Type B pancreatic cell (in vitro differentiated cells): ENCODE results near the gene ROR1. TPM values are rescaled to one million over a fixed set of nuclear protein-coding genes. Genes with fewer than 3 reads are reported as not detected.

Experiments
- DNase-seq: peaks from one replicate; pipeline ENCODE4 v3.0.0; 2021; ENCODE audit warnings: mixed read lengths; ENCODE audit not compliant: unreplicated experiment; ENCODE audit errors: extremely low spot score
- H3K27ac Mint-ChIP-seq: 2 replicates; pipeline ENCODE4 v1.8.0; 2021; ENCODE audit warnings: mild to moderate bottlenecking, mixed read lengths
- H3K27me3 Mint-ChIP-seq: 2 replicates; pipeline ENCODE4 v1.8.0; 2021; ENCODE audit warnings: mixed read lengths
- H3K36me3 Mint-ChIP-seq: 2 replicates; pipeline ENCODE4 v1.8.0; 2021; ENCODE audit warnings: mixed read lengths
- H3K4me1 Mint-ChIP-seq: one replicate; pipeline ENCODE4 v1.8.0; 2021; ENCODE audit warnings: mixed read lengths; ENCODE audit not compliant: unreplicated experiment
- H3K4me3 Mint-ChIP-seq: 2 replicates; pipeline ENCODE4 v1.8.0; 2021; ENCODE audit warnings: mild to moderate bottlenecking, mixed read lengths
- H3K9me3 Mint-ChIP-seq: 2 replicates; pipeline ENCODE4 v1.8.0; 2021; ENCODE audit warnings: mixed read lengths
- CTCF ChIP-seq: fragments of 200-600 bp; sonication (generic); conservative IDR thresholded peaks from 2 replicates; pipeline ENCODE4 v1.5.0; 2021; ENCODE audit warnings: antibody characterized with exemption, mild to moderate bottlenecking
- total RNA-seq: library from RNA; stranded (reverse); gene quantifications from 2 replicates; pipeline ENCODE4 v1.2.1, GENCODE V29; 2021; ENCODE audit warnings: low replicate concordance

Gene ROR1
- total RNA-seq, 1 donor from 2014 or later, result 32.0 TPM

- Mint-ChIP-seq H3K4me3 (no peak overlapping the region), H3K27ac (no peak overlapping the region), H3K27me3 (no peaks in the 10 kb centered on the region), H3K9me3 (peaks cover 8% of the 10 kb centered on the region), H3K4me1 (peaks cover 51% of the 10 kb centered on the region), H3K36me3 (peaks cover 11% of the 10 kb centered on the region)
- no peak for TF ChIP-seq CTCF
- DNase-seq, result no peak
Measured at GRCh38 chr1:63861052-63861691, 87.4 kb downstream of the ROR1 start.

GRCh38 chr1:63863145-63863544 lies 89.3 kb downstream of the ROR1 start:
- no peaks in the 10 kb centered on the region for H3K9me3 Mint-ChIP-seq
- H3K4me3 Mint-ChIP-seq, result no peak overlapping the region
- TF ChIP-seq CTCF, result no peak
- no peaks in the 10 kb centered on the region for H3K27me3 Mint-ChIP-seq
- H3K27ac Mint-ChIP-seq, result no peak overlapping the region
- H3K36me3 Mint-ChIP-seq, result peaks cover 3% of the 10 kb centered on the region
- DNase-seq, result no peak
- peaks cover 63% of the 10 kb centered on the region for H3K4me1 Mint-ChIP-seq

GRCh38 chr1:63864224-63864641 lies 90.4 kb downstream of the ROR1 start:
- no peak for DNase-seq
- Mint-ChIP-seq H3K9me3 (no peaks in the 10 kb centered on the region), H3K4me1 (peaks cover 63% of the 10 kb centered on the region), H3K27ac (no peak overlapping the region), H3K4me3 (no peak overlapping the region), H3K36me3 (peaks cover 3% of the 10 kb centered on the region), H3K27me3 (no peaks in the 10 kb centered on the region)
- no peak for TF ChIP-seq CTCF

GRCh38 chr1:63865561-63865960 lies 91.7 kb downstream of the ROR1 start:
- TF ChIP-seq CTCF, result no peak
- no peak overlapping the region for H3K27ac Mint-ChIP-seq
- no peak overlapping the region for H3K4me3 Mint-ChIP-seq
- H3K36me3 Mint-ChIP-seq, result peaks cover 4% of the 10 kb centered on the region
- DNase-seq, result no peak
- no peaks in the 10 kb centered on the region for H3K27me3 Mint-ChIP-seq
- peaks cover 60% of the 10 kb centered on the region for H3K4me1 Mint-ChIP-seq
- H3K9me3 Mint-ChIP-seq, result no peaks in the 10 kb centered on the region

- Mint-ChIP-seq H3K27ac (no peak overlapping the region), H3K27me3 (no peaks in the 10 kb centered on the region), H3K4me1 (peaks cover 57% of the 10 kb centered on the region), H3K9me3 (no peaks in the 10 kb centered on the region), H3K36me3 (peaks cover 4% of the 10 kb centered on the region), H3K4me3 (no peak overlapping the region)
- no peak for TF ChIP-seq CTCF
- no peak for DNase-seq
Measured at GRCh38 chr1:63866084-63866483, 92.3 kb downstream of the ROR1 start.
